Measurements from ENCODE around the gene TMC5. TPM values are rescaled to one million over a fixed set of nuclear protein-coding genes. Genes with fewer than 3 reads are reported as not detected.
"Not testable (repeated sequence)": the region's sequence is repeated elsewhere in the genome, so short reads cannot be mapped to it uniquely, and the experiment has no call there.

Gene TMC5
- total RNA-seq, 1 donor from 2014 or later = 1.2 TPM

DNA sequence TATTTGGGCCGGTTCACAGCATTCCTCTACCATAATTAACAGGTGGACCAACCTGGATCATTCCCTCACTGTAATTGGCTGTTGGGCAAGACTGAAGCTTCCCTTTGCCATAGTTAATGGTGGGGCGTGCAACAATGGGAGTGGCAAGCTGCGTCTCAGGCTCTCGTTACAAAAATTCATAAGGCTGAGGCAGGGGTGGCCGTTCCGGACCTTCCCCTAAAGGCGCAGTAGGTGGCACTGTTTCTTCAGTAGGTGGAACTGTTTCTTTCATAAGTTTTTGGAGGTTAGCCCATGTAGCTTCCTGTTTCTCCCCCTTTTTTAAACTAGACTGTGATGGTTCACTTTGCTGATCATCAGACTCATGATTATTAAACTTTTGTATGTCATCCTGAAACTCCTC lies 17.0 kb upstream of the TMC5 start:
- DNase-seq = no peak

DNA sequence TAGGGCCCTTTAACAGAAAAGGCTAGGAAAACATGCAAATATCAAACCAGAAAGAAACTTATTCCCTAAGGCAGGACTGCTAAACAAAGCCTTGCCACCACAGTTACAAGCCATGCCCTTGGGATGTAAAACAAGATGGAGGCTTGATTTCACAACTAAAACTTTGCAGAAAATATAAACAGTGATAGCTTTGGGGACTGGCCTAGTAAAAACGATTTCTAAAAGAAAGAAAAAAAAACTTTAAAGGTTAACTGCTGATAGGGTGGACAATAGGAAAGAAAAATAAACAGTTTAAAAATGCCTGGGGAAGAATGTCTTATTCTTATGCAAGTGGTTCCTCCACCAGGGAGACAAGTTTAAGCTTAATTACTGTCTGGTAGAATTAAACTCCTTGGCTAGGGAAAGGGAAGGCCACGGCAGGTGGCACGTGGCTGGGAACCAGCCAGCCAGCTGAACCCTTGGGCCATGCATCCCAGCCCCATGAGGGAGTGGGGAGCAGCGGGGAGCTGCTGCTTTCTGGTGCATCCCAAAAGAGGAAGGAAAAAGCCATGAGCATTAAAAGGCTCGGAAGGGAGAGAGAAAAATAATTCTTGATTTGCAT lies 10.7 kb upstream of the TMC5 start:
- no peak for DNase-seq

DNA sequence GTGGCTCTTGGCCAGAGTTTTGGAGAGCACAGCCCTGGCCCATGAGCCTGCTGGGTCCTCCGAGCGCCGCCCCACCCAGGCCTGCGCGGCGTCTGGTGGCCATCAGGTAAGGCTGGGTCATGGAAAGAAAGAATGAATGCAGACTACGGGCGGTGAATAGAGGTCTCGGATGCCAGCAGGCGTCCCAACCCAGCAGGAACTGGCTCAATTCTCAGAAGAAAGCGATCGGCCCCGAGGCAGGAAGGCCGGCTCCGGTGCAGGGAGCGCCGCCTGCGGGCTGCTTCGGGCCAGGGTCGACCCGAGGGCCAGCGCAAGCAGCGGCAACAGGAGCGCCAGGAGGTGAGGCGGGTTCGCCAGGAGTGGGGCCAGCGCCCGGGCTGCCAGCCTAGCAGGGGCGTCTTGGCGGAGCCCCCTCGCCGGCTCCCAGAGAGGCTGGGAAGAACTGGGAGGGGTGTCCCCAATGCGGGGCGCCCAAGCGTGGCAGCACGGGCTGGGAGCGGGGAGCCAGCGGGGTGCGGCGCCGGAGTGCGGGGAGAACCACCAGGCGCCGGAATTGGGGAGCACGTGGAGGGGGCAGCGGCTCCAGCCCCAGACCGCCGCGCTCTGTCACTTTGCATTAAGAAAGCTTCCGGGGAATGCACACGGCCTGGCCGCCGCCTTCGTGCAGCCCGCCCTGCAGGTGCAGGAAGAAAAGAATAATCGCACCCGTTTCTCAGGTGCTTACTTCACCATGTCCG lies 7.1 kb upstream of the TMC5 start:
- DNase-seq = no peak

DNA sequence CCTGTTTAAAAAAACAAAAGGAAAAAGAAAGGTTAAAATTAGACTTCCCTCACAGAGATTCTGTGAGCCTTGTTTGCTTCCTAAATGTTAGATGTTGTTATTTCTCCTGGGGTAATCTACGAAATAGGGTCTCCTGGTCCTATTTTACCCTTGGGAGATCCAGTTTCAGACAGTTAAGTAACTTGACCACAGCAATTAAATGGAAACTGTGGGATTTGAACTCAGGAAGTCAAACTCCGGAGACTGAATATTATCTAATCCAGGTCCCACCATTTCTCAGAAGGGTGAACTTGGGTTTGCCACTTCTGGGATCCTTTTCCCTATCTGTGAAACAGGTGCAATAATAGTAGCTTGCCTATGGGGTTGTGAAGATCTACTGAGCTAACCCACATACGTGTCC lies 6.4 kb upstream of the TMC5 start:
- DNase-seq = no peak

DNA sequence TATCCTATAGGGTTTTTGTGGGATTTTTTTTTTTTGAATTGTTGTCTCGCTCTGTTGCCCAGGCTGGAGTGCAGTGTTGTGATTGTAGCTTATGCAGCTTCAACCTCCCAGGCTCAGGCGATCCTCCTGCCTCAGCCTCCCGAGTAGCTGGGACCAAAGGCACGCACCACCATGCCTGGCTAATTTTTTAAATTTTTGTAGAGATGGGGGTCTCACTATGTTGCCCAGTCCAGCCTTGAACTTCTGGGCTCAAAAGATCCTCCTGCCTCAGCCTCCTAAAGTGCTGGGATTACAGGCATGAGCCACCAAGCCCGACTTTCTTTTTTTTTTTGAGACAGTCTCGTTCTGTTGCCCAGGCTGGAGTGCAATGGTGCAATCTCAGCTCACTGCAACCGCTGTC lies 5.6 kb upstream of the TMC5 start:
- DNase-seq = not testable (repeated sequence)

DNA sequence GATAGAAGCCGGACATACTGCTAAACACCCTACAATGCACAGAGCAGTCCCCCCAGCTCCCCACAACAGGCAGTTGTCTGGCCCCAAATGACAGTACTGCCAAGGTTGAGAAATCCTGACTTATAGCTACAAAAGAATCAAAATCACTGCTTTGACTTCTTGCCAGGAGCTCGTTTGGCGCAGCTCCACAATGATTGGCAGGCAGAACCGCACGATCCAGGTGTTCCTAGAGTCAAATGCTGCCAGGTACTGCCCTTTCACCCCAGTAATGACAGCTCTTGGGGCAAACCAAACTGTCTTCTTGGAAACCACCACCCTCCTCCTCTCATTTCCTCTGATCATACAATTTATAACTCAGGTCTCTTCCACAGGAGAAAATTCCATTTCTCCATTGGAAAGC lies 2.2 kb upstream of the TMC5 start:
- DNase-seq = no peak

DNA sequence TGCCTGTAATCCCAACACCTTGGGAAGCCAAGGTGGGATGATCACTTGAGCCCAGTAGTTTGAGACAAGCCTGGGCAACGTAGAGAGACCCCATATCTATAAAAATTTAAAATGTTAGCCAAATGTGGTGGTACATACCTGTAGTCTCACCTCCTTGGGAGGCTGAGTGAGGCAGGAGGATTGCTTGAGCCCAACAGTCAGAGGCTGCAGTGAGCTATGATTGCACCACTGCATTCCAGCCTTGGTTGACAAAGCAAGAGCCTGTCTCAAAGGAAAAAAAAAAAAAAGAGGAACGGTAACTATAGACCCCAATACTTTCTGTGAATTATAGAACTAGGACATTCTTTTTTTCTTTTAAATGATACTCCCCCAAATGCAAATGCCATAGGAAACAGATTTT lies 1.8 kb upstream of the TMC5 start:
- DNase-seq = no peak

DNA sequence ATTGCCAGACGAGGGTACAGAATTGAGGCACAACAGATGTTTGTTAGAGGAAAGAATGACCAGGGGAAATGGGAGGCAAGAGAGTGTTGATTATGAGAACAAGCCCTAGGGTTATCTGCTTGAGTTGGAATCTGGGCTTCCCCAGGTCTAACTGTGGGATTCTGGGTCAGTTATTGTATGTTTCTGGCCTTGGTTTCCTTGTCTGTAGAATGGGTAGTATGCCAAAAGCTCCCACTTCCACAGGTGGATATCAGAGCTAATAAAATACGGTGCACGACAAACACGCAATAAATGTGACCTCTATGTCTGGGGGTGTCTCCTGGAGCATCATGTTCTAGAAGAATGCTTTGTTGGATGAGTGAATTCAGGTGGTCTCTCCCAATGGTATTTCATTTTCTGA lies 517 bp downstream of the TMC5 start:
- no peak for DNase-seq

DNA sequence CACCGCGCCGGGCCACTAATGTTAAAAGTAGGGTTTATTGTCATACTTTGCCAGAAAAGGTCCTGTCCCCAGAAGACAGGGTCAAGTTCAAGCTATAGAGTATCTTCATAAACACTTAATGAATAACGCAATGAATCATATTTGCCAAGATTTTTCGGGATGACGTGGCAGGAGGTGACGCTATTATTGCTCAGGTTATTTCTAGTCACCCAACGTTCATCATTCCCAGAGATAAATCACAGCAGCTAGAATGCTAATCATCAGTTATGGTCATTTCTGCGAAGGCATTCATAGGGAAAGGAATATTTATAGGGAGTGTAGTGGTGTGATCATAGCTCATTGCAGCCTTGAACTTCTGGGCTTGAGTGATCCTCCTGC lies 2.0 kb downstream of the TMC5 start:
- DNase-seq = no peak

DNA sequence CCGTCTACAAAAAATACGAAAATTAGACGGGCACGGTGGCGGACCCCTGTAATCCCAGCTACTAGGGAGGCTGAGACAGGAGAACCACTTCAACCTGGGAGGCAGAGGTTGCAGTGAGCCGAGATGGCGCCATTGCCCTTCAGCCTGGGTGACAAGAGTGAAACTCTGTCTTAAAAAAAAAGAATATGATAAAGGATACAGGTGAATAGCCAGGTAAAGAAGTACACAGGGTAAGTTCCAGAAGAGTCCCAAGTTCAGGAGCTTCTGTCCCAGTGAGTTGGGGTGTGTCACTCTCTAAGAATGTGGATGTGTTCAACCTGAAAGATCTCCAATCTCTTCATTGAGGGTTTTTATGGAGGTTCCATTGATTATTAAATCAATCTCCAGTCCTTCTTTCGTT lies 6.8 kb downstream of the TMC5 start:
- no peak for DNase-seq

DNA sequence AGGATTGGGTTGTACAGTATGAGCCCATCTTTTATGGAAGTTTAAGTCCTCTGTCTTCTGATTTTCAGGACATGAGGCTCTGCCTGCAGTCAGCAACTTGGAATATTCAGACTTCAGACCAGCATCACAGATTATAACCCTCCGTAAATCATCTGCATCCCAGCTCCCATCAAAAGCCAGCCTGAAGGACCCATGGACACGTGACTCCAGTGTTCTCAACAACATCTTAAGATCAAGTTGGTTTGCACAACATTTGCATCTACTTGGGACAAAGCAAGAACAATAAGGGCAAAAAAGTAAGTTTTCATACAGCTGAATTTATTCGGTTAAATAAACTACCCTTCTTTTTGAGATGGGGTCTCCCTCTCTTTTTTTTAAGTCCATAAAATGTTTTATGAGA lies 12.7 kb downstream of the TMC5 start:
- no peak for DNase-seq

DNA sequence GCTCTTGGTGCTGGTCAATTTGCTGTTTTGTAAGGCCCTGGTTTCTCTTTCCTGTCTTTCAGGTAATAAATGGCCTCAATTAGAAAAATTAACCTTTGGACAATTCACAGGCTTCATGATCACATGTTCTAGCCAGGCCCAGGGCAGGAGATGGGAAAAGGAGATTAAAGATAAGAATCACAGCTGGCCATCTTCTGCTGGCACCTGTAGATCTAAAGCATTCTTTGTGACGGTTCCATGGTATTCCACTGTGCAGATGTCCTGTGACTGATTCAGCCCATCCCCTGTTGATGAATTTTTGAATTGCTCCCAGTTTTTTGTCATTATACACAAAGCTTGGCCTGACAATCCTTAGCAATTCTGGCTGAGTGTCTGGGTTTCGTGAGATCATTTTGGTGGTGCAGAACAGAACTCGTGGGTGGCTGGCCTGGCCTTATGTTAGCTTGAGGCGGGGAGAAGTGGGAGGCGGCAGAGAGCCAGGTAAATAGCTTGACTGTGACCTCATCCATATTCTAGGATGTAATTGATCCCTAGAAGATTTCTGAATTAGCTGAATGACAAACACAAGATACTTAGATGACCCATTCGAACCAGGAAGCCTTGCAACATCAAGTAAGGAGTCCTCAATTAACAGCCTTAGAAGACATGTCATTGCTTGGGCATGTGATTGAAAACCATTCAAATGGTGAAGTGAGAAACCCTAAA lies 14.1 kb downstream of the TMC5 start:
- no peak for DNase-seq

DNA sequence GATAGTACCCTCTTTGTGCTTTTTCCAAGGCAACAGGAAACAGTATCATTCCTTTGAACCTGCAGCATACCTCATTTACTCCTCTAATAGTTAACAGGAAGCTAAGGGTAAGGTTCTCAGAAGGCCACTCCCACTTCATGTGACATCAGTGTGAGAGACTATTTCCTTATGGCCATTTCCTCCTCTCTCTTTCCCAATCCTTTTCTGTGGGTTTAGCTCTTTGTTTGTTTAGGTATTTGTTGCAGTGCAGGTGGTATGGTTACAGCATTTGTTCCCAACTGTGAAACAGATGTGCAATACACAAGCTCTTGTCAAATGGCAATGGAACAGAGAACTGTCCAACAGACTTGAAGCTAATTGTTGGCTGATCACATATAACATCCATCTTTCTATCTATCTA lies 14.7 kb downstream of the TMC5 start:
- no peak for DNase-seq

DNA sequence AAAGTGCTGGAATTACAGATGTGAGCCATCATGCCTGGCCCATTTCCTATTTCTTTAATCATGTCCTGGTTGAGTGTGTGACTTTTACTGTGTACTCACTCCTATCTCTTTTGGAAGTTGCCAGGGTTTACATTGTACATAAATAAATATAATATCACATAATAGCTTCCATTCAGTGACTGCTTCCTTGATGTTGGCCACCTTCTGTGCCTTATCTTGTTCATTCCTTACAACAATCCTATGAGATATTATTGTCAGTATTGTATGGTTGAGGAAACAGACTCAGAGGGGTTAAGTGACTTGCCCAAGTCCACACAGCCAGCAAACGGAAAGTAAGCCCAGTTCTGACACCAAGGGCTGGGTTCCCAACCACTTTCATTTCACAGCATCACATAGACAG lies 16.9 kb downstream of the TMC5 start:
- no peak for DNase-seq

DNA sequence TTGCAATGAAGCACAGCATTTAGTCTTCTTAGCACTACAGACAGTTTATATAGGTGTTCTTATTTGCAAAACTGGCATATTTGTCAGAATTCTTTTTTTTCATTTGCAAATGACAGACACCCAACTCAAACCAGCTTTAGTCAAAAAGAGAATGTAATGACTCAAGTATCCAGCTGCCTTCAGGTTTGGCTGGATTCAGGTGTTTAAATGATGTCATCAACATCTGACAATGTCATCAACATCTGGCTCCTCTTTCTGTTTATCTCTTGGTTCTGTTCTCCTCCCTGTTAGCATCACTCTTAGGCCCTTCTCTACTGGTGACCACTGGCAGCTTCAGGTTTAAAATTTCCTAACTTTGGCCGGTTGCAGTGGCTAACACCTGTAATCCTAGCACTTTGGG lies 18.9 kb downstream of the TMC5 start:
- DNase-seq = no peak

DNA sequence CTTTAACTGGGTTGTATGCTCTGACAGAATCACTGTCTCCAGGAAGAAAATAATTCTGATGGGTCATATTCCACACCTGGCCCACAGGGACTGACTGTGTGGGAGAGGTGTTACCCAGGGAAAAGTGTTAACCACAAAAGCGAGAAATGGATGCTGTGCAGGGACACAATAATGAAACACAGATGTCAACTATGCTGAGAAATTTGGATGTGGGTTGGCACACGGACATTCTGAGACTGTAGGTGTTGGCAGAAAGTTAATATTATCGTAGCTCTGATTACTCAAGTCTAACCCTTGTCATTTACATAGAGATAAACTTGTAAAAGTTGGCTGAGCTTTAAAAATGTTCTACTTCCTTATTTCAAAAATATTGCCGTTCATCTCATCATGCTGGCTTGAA lies 19.6 kb downstream of the TMC5 start:
- DNase-seq = no peak

DNA sequence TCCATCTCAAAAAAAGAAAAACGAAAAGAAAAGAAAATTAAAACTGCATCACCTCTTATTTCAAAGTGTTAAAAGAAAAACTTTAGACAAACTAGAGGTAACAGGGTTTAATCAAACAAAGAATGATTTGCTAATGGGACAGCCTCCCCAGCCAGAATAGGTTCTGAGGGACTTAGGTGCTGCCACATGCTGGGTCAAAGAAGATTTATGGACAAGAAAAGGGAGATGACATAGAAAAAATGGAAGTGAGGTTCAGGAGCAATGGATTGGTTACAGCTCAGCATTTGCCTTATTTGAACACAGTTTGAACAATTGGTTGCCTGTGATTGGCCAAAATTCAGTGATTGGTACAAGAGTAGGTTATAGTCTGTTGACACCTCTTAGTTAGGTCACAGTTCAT lies 21.1 kb downstream of the TMC5 start:
- DNase-seq = no peak

DNA sequence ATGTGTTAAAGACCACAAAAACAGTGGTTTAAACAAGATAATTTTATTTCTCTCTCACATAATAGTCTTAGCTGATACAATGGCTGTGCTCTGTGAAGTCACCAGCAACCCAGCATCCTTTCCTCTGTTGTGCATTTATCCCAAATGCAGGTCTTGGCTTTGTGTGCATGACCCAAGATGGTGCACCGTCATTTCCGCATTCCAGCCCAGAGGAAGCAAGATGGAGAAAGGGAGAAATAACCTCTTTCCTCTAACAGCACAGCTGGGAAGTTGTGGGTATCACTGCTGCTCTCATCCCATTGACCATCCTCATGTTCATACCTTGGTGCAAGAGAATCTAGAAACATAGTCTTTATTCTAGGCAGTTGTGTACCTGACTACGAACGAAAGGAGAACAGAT lies 21.8 kb downstream of the TMC5 start:
- DNase-seq = no peak

DNA sequence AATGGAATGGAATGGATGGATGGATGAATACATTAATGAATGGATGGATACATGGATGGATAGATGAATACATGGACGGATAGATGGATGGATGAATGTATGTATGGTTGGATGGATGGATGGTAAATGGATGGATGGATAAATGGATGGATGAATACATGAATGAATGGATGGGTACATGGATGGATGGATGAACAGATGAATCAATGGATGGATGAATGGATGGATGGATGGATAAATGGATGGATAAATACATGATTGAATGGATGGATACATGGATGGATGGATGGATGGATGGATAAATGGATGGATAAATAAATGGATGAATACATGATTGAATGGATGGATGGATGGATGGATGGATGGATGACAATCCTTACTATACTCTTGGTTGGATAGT lies 26.0 kb downstream of the TMC5 start:
- DNase-seq = no peak

DNA sequence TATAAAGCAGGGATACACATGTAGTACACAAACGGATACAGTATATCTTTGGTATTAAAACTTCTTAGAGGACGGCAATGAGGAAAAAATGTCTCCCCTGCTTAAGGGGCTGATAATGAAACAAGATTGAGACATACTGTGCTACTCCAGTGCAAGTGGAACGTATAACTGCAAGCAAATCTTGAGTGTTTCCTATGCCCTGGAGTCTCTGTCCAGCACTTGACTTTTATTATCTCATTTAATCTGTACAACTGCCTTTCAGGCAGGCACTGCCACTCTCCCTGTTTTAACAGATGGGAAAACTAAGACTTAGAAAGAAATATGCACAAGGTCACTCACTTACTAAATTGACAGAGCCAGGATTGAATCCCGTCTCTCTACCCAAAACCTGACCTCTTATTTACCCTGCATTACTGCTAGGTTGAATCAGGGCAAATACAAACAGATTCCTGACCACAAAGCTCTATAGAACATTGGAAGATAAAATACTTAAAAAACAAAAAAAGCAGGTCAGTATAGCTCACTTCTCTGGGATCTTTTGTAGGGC lies 28.7 kb downstream of the TMC5 start:
- DNase-seq = no peak

DNA sequence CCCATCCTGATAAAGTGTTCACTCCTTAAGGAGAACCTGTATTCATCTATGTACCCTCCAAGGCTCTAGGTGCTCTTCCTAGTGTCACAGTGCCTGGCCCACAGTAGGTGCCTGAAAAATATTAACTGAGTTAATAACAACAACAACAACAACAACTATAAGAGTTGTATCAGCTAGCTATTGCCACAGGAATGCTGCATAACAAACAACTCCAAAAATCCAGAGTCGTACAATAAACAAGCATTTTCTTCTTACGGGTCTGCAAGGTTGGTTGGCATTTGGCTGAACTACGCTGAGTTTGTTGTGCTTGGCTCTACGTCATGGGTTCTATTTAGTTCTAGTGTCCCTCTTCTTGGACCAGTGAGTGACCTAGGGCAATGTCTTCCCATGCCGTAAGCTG lies 29.2 kb downstream of the TMC5 start:
- no peak for DNase-seq

DNA sequence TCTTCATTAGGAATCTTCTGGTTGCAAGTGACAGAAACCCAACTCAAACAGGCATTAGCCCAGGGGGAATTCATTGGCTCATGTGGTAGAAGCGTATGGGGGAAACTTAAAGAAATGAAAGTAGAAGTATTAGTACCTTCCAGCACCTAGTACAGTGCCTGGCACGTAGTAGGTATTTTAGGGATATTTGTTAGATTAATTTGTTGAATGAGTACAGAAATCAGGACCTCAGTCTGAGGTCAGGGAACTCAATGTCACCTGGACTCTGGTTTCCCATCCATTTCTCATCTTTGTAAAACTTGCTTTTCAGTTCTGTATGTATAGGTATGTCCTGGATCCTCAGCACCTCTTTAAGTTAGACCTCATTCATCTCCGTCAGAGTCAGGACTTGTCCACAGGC lies 32.5 kb downstream of the TMC5 start:
- DNase-seq = no peak

DNA sequence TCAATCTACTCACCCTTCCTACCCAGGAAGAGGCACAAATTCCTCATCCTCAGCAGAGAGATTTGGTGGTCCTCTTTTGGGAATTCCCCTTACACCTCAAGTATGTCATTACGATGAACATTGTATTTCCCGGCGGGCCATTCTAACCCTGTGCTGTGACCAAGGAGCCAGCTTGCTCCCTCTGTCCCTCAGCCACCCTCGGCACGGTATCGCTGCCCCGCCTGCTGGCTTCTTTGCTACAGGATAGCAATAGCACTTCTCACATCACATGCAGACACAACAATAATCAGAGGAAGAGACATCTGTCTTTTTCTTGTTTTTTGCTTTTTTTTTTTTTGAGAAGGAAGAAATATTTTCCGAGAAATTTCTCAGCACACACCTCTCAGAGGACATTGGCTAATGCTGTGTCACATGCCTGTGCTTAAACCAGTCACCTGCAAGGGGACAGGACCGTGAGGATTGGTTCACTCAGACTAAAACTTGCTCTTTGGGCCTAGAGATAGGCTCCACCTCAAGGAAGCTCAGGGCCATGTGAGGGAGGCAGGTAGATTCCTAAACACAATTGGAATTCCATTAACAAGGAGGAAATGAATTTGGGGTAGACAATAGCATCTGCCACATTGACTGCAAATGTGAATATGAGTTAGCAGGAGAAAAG lies 41.2 kb downstream of the TMC5 start:
- DNase-seq = no peak
